WTC11 (cell line): ENCODE data around the gene STXBP2.

Source experiments
- CREM ChIP-seq: sonication (generic); formaldehyde crosslinking; IDR thresholded peaks from 2 replicates; pipeline ENCODE4 v1.8.1; 2022; ENCODE audit warnings: mild to moderate bottlenecking, missing genetic modification reagents, moderate library complexity
- CTCF ChIP-seq: fragments of 200-600 bp; IDR thresholded peaks from 2 replicates; pipeline ENCODE4 v1.8.0; 2022; ENCODE audit warnings: antibody characterized with exemption
- JUN ChIP-seq: sonication (generic); formaldehyde crosslinking; IDR thresholded peaks from 2 replicates; pipeline ENCODE4 v1.8.0; 2023; ENCODE audit warnings: mild to moderate bottlenecking, missing genetic modification reagents
- SMAD3 ChIP-seq: sonication (generic); formaldehyde crosslinking; IDR thresholded peaks from 2 replicates; pipeline ENCODE4 v1.8.0; 2022; ENCODE audit warnings: missing genetic modification reagents, mild to moderate bottlenecking, borderline replicate concordance
- SMAD4 ChIP-seq: sonication (generic); formaldehyde crosslinking; IDR thresholded peaks from 2 replicates; pipeline ENCODE4 v1.8.0; 2022; ENCODE audit warnings: mild to moderate bottlenecking, missing genetic modification reagents
- ZNF138 ChIP-seq: sonication (generic); formaldehyde crosslinking; conservative IDR thresholded peaks from 2 replicates; pipeline ENCODE4 v1.8.1; 2022; ENCODE audit warnings: mild to moderate bottlenecking, moderate library complexity, missing genetic modification reagents

- TF ChIP-seq CTCF = no peak
- TF ChIP-seq SMAD3 (CRISPR knock-in tag) = no peak
- no peak for TF ChIP-seq CREM
- no peak for TF ChIP-seq JUN (CRISPR knock-in tag)
- no peak for TF ChIP-seq SMAD4 (CRISPR knock-in tag)
- TF ChIP-seq ZNF138 = no peak
Observed at GRCh38 chr19:7602935-7603497, 33.9 kb upstream of the STXBP2 start.
